Stimulated activated CD8-positive, alpha-beta memory T cell treated with anti-CD3 and anti-CD28 coated beads, Interleukin-12 subunit alpha, Interleukin-12 subunit beta, amount 100 ng/mL, for 1 hour (primary cell): ENCODE results near the gene SMG7.

Experiments used
- DNase-seq: peaks from one replicate; pipeline ENCODE4 v3.0.0-alpha.2; 2020; ENCODE audit warnings: low read depth

Gene SMG7

DNA sequence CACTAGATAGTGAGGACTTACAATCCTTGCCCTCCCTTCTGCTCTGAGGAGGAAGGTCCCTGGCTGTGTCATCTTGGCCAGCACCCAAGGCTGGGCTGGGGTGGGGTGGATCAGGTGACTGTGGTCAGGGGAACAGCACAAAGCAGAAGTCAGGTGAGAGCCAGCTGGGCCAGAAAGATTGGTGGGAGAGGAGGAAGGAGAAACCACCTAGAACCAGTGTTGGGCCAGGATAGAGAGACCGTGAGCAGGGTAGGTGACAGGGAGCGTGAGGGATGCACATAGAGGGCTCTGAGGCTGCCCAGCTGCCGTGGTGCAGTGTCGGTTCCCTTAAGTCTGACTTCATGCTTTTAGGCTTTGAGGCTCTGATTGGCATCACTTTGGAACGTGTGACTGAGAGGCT, 95.3 kb downstream of the SMG7 start:
- DNase-seq = no peak

DNA sequence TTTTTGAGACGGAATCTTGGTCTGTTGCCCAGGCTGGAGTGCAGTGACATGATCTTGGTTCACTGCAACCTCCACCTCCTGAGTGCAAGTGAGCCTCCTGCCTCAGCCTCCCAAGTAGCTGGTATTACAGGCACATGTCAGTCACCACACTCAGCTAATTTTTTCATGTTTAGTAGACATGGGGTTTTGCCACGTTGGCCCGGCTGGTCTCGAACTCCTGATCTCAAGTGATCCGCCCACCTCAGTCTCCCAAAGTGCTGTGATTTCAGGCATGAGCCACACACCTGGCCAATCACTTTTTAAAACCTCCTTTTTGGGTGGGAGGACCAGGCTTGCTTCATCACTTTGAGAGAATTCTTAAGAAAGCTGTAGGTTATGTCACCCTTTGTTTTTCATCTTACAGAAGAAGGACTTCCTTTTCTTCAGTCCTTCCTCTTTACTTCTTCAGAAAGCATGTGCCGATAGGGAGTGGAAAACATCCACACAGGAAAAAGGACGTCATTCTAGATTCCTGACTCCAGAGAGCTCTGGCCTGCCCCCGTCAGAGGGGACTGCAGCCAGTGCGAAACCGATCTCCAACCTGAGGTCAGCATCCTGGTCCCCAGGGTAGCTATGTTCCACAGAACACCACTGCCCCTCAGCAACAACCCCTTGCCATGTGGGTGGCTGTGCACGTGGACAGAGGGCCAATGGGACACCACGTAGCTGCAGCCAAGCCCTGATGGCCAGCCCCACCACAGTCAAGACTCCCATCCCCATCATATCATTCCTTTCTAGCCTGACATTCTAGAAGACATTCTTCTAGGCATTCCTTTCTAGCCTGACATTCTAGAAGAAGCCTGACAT, 96.1 kb downstream of the SMG7 start:
- no peak for DNase-seq

DNA sequence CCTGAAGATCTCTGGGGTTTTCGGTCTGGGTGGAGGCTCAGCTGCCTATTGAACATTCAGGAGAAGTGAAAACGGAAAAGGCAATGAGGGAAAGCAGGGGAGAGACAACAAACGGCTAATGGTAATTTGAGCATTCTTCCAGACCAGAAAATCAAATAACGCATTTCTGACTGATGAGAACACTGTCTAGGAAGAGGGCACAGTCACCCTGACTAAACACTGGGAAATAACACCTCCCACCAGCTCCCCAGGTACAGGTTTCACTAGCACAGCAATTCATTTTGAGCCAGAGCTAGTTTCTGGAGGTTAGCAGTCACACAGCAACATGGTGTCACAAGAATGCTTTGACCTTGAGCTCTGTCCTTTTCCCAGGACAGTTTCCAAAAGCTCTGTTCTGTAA, 96.8 kb downstream of the SMG7 start:
- no peak for DNase-seq

DNA sequence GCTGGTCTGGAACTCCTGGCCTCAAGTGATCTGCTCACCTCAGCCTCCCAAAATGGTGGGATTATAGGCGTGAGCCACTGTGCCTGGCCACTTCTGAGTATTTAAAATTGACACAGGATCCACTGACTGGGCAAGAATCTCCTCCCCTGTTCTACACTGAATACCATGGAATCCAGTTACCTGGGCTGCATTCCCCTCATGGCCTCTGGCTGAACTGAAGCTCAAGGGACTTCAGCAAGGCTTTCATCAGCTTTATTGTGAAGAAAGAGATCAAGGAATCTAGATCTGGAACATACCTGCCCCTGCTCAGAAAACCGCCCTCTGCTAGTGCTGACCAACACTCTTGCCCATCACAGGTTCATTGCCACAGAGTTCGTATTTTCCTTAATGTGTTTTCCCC, 97.5 kb downstream of the SMG7 start:
- no peak for DNase-seq

DNA sequence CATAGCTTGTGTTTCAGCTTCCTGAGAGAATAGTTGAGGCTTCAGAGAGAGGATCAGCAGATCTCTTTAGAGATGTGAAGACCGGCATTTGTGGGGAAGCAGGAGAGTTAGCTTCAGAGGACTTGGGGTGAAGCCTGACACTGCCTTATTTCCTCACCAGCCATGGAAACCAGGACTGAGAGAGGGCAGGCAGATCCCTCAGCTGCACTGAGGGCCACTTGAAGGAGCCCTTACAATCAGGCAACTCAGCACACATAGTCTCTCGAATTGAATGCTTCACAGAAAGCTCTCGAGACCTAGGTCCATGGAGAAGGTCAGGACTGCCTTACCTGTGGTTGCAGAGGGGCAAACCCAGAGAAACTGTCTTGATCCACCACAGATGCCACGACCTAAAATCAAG, 98.2 kb downstream of the SMG7 start:
- DNase-seq = no peak

DNA sequence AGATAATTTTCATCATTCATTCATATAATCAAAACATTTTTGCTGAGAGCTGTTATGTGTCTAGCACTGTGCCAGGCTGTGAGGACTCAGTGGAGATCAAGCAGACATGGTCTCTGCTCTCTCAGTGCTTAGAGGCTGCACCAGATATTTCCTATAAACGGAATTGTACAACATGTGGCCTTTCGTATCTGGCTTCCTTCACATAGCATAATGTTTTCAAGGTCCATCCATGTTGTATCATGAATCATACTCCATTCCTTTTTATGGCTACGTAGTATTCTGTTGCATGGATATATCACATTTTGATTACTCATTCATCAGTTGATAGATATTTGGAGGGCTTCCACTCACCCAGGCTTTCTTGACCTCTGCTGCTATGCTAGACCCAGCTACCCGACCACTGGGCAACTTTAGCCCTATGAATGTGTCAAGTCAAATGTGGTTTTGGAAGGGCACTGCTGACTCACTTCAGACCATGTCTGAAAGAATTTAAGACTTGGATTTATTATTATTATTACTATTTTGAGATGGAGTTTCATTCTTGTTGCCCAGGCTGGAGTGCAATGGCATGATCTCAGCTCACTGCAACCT, 99.5 kb downstream of the SMG7 start:
- DNase-seq = no peak

DNA sequence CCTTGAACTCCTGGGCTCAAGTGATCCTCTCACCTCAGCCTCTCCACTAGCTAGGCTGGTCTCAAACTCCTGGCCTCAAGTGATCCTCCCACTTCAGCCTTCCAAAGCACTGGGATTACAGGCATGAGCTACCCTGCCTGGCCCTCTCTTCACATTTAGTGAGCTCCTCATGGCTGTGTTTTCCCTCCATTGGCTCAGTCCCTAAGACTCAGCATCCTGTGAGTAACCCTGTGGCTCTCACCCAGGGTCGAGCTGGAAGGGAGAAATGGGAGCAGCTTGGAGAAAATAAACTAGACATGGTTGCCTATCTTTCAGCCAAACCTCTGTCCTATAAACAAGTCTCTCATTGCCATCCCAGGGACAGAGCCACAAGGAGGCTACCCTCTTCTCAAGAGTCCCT, 100.4 kb downstream of the SMG7 start:
- no peak for DNase-seq

DNA sequence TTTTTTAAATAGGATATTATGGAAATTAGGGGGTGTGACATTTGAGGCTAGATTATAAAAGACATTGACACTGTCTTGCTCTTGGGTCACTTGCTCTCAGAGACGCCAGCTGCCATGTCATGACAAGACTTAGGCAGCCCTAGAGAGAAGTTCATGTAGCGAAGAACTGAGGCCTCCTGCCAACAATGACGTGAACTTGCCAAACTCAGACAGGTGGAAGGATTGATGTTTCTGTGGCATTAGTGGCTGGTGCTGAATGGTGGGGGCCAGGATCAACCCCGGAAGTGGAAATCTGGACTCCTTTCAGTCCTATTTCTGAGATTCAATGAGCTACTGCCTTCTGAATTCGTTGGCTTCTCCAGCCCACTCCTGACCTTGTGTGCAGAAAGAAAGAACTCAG, 103.3 kb downstream of the SMG7 start:
- DNase-seq = no peak

DNA sequence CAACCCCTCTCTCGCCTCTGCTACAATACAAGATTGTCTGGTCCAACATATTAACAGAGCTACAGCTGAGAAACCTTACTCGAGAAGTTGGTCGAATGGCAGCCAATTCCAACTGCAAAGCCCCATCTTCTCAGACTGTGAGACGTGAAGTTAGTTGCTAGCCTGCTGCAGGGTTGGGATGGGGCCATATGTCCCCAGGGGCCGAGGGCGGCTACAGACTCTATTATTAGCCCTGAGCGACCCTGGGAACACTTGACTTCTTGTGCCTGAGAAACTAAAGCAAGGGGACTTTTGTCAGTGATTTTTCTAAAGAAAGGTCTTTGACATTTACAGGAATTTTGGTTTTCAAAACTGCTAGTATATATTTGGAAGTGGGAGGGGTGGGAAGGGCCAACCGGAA, 104.2 kb downstream of the SMG7 start:
- no peak for DNase-seq

DNA sequence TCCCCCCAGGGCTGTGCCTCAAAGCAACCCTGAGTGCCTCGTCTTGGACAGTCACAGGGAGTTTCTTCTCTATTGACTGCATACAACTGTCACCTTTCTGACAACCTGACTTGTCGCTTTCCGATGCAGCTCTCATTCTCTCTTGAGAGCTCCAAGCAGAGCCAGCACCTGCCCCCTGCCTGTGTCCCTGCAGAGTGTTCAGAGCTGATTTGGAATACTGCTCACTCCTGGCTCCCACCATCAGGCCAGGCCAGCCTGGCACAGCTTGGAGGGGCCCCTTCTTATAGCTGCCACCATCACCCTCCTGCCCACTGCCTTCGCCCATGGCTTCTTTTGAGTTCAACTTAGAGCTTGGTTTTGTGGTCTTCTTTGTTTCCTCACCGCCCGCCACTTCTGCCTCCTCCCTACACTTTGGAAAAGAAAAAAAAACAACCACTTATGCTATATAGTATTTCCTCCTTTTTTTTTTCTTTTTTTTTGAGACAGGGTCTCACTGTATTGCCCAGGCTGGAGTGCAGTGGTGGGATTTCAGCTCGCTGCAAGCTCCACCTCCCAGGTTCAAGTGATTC, 105.7 kb downstream of the SMG7 start:
- DNase-seq = no peak

DNA sequence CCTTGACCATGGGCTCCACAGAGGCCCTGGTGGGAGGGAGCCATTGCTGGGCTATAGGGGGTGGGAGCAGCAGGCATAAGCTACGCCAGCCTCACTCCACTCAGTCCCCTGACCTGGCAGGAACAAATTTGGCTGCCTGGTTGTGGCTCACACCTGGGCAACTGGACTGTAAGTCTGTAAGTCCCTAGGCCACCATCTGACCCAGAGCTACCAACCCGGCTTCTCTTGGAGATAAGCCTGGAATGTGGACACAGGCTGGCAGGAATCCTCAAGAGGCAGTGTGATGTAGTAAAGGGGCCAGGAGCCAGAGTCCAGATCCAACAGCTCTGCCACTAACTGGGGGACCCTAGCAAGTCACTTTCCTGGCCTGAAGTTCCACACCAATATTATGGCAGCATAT, 106.6 kb downstream of the SMG7 start:
- DNase-seq = no peak

DNA sequence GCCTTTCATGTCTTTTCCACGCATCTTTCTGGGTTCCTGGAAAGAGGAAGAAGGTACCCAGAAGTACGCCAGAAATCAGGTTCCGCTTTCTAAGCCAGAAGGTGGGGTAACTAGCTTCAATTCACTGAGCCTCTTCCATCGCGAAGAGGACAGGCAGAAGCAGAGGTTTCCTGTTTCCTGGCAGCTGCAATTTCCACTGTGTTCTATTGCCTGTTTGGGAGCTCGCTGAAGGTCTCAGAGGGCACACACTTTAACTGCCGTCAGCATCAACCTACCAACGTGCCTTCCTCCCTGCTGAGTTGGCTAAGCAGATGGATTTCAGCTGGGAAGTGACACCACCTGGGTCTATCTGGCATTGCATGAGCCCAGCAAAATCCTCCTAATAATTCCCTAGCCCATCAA, 108.0 kb downstream of the SMG7 start:
- DNase-seq = no peak

DNA sequence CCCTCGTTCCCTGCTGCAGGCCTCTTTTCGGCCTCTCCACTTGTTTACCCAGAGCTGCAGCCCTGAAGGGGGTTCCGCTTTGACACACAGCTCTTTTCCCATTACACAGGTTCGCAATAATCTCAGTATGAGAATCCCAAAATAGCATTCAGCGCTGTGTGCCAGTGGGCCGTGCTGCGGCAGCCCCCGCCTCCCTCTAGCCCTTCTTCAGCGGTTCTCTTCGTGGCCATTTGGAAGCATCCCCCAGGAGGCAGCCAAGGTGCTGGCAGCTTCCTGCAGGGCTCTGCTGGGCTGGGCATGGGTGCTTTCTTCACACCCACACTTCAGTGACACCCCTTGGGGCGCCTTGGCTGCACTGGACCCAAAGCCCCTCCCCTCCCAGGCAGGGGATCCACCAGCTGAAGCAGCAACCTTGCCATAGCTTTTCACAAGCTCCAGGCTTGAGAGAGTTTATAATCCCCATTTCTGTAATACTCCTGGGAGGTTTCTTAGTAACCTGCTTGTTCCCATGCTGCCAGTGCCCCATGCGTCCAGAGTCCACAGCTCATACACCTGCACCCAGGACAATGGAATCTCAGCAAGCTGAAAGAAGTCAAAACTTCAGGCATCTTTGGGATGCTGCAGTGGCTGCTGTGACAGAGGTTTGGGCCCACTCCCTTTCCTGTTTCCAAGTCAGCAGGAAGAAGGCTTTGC, 109.9 kb downstream of the SMG7 start:
- no peak for DNase-seq

DNA sequence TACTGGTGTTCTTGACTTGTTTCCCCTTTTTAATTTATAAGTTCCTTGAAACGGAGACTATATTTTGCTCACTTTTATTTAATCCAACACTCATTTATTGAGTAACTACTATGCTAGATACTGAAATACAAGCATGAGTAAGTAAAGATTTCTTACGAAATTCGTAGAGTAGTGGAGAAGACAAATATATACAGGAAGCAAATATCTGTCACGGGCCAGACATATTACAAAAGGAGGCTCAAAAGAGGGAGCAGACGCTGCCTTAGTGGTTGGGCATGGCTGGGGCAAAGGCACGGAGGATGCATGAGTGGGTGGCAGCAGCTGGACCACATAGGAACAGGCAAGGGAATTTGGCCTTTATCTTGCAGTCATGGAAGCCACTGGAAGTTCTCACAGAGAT, 111.2 kb downstream of the SMG7 start:
- no peak for DNase-seq

DNA sequence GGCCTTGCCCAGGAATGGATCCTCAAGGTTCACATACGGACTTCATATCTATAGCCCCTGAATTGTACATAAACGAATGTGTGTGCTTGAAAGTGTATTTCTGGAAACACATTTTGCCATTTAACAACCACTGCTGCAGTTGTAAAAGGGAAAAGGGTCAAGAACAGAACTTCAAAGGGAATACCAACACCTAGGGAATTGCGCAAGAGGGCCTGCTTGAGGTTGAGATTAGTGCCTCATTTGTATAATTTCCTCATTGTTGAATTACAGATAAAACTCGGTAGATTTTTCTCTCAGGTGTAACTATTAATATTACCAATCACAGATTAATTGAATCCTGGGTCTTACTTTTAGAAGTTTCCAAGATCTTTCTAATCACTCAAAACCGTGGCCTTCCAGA, 111.8 kb downstream of the SMG7 start:
- no peak for DNase-seq

DNA sequence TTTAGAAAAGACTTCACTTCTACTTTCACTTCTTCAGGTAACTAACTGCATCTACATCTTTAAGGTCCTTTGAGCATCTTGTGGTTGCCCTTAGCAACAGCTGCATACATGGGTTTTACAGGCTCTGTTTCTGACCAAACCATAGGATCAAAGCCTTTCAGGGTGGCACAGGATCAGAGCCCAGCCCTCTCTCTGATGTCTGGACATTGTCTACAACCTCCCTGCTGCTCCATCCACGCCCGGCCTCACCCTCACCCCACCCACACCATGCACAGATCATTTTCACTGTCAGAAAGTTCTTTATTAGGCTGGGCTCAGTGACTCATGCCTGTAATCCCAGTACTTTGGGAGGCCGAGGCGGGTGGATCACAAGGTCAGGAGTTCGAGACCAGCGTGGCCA, 112.7 kb downstream of the SMG7 start:
- no peak for DNase-seq

DNA sequence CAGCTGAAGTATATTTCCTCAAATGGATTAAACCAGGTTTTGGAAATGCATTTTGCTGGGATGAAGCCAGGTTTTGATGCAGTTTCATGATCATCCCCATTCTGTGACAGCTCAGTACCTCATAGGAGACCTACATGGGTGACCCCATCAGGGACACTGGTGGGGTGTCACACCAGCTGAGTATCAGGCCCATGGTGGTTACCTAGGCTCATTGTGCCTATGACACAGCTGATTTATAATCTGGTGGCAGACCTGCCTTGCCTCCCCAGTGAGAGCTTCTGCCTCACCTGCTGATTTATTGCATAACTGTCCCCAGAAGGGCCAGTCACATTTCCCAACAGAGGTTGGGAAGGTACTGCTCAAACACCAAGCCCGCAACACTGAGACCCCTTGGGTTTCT, 114.2 kb downstream of the SMG7 start:
- DNase-seq = no peak

DNA sequence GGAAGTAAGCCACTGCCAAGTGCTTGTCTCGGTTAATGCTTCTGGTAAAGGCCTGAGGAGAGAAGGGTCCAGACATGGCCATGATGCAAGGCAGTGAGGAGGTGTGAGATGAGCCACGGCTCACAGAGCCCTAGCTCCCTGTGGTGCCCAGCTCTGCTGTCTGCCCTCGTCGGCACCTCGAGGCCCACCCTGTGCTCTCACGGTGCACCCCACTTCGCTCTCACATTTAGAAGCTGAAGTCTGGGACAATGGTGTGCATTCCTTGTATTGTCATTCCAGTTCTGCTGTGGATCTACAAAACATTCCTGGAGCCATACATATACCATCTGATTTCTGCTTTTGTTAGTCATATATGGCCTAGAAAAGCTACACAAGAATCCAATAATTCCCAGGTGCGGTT, 114.6 kb downstream of the SMG7 start:
- DNase-seq = no peak

DNA sequence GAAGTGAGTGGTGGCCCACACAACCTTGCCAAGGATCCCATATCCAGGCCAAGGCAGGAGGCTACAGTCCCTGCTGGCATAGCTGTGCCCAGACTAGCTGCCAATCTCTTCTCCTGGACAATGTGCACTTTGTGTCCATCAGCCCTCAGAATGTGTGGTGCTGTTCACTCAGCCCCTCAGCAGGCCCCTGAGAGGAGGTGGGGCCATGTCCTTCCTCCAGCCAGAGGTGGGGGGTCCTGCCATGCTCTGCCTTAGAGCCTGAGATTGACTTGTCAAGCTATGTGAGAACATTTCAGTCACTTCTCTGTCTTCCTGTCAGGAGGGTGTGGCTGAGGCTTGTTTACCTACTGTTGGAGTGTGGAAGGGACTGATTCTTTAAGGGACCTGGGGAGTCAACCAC, 116.5 kb downstream of the SMG7 start:
- no peak for DNase-seq

DNA sequence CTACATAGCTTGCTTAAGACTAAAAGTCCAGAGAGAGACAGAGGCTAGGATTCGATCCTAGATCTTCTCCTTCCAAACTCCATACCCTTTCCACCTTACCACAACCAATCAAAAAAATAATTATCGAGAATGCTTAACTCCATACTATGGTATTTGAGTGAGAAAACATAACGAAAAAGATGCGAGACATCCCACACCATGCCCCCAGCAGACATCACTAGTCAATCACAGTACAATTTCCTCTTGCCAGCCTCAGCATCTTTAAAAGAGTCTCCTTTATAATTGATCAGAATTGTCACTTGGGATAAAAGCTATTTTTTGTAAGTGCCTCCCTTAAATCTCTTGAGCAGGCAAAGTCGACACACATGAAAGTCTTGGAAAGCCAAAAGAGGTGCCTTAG, 117.1 kb downstream of the SMG7 start:
- no peak for DNase-seq

DNA sequence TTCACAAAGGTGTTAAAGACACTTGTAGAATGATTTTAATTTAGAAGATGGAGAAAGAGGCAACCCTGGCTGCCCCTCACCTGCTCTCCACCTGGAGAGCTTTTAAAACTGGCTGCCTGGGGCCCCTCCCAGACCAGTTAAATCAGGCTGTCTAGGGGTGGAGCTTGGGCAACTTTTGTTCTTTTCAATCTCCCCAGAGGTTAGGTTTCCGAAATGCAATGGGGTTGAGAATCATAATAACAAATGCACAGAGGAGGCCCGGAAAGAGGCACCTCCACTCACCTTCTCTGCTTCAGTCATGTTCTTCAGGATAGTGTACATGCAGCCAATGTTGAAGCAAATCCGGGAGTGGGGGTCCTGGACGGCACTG, 117.6 kb downstream of the SMG7 start:
- no peak for DNase-seq

DNA sequence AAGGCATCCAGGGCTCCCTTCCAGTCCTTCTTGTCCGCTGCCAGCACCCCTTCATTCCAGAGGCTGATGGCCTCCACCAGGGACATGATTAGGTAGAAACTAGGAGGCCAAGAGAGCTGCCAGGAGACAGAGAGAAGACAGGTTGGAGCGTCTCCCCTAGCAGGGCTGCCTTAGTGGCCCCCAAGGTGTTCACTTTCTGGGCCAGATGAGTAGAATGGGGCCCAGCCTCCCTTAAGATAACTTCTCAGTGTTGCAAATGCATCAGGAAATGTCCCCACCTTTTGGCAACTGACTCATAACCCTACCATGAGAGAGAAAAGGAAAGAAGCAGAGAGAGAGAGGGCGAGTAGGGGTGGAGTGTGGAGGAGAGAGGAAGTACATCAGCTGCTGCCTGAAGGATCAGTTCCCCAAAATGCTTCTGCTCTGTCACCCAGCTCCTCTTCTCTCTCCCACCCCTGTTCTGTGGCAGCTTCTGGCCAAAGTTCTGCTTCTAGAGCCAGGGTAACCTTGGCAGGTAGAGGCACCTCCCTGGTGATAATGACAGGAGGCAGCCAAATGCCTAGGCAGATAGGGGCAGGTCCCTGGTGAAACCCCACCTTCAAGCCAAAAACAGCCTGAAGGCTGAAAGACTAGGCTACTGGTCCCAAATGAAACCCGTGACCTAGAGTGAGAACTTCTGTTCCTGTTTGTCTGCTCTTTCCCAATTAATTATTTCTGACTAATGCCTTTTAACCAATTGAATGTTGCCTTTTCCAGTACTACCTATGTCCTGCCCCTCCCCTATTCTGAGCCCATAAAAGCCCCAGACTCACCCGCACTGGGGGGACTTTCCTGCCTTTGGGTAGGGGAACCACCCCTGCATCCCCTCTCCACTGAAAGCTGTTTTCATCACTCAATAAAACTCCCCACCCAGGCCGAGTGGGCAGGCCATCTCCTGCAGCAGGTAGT, 118.2 kb downstream of the SMG7 start, which contains the start of gene NCF2:
TSS of gene NCF2 (minus strand) at position 216 of the 948 bp plus-strand sequence. CDS start at position 86, 130 bp downstream.
- DNase-seq = no peak
